AG04449 (cell line): Measurements from ENCODE around the gene ARHGEF4.

Experiments
- CTCF ChIA-PET: fragments of 350-600 bp; formaldehyde crosslinking; extraction: SDS; loops from one replicate; lab custom pipeline; 2021; ENCODE audit warnings: antibody characterized with exemption; lab: Yijun Ruan, JAX
- POLR2A ChIA-PET: fragments of 400-600, 350-600 bp; formaldehyde crosslinking; extraction: SDS; loops from one replicate; lab custom pipeline; 2020; ENCODE audit warnings: antibody characterized with exemption, inconsistent platforms; lab: Yijun Ruan, JAX
- DNase-seq: peaks from one replicate; pipeline ENCODE4 v3.0.0-alpha.2; 2010; ENCODE audit warnings: low read depth, low spot score
- H3K4me3 ChIP-seq: 2 replicates; pipeline ENCODE4 v1.5.1; 2011; ENCODE audit warnings: low read depth, mild to moderate bottlenecking, control low read depth, low read length
- TF ChIP-seq, protein P1 (sequence below): IDR thresholded peaks from one replicate; pipeline ENCODE4 v1.5.1; 2011; ENCODE audit warnings: mild to moderate bottlenecking, moderate library complexity, low read length, control low read depth, inconsistent platforms; ENCODE audit not compliant: insufficient read depth; ENCODE audit errors: missing control alignments

ARHGEF4 gene

GRCh38 chr2:130814931-130815680, 21.6 kb upstream of the ARHGEF4 start:
- ChIA-PET POLR2A (no interaction called here), CTCF (interaction anchor here (0.9 to 1.1 kb wide), 2 partner anchors 58 to 106 kb away, joined by 3 read pairs; no protein-coding TSS in a partner anchor)
- H3K4me3 ChIP-seq = no peak overlapping the region
- no peak for DNase-seq
- TF ChIP-seq, protein P1, sequence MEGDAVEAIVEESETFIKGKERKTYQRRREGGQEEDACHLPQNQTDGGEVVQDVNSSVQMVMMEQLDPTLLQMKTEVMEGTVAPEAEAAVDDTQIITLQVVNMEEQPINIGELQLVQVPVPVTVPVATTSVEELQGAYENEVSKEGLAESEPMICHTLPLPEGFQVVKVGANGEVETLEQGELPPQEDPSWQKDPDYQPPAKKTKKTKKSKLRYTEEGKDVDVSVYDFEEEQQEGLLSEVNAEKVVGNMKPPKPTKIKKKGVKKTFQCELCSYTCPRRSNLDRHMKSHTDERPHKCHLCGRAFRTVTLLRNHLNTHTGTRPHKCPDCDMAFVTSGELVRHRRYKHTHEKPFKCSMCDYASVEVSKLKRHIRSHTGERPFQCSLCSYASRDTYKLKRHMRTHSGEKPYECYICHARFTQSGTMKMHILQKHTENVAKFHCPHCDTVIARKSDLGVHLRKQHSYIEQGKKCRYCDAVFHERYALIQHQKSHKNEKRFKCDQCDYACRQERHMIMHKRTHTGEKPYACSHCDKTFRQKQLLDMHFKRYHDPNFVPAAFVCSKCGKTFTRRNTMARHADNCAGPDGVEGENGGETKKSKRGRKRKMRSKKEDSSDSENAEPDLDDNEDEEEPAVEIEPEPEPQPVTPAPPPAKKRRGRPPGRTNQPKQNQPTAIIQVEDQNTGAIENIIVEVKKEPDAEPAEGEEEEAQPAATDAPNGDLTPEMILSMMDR = no peak

DNA sequence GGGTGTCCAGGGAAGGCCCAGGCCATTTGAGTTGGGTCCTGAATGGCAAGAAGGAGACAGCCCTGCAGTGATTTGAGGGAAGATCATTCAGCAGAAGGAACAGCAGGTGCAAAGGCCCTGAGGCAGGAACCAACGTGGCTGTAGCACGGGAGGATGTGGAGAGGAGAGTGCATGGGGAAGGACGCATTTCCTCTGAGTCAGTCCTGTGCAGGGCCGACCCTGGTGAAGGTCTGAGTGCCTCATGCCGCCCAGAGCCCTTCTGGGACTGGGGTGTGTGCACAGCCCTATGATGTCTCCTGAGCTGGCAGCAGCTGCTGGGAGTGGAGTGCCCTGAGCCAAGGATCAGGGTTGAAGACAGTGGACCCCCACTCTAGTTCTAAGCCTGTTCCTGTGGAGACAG, 17.9 kb upstream of the ARHGEF4 start:
- POLR2A ChIA-PET = no interaction called here
- DNase-seq = no peak
- TF ChIP-seq, protein P1 = no peak
- no peak overlapping the region for H3K4me3 ChIP-seq
- CTCF ChIA-PET = no interaction called here

DNA sequence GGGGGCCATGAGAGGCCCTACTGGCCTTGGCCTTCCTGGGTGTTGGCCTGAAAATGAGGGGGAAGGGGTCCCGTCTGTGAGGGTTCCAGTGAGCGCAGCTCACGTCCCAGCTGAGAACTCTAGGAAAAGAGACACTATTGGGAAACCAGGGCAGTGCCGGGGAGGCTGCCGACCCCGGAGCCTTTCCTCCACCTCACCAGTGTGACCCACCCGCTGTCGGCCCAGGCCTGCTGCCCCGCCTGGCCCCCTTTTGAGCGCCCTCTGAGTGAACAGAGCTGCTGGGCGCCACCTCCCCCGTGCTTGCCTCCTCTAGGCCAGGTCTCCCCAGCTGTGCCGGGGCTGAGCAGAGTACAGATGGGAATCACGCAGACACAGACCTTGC, 17.5 kb upstream of the ARHGEF4 start:
- DNase-seq = no peak
- POLR2A ChIA-PET = no interaction called here
- TF ChIP-seq, protein P1 = no peak
- H3K4me3 ChIP-seq = no peak overlapping the region
- CTCF ChIA-PET = interaction anchor here (1.0 kb wide), 1 partner anchor 55 kb away, joined by 3 read pairs; no protein-coding TSS in a partner anchor

DNA sequence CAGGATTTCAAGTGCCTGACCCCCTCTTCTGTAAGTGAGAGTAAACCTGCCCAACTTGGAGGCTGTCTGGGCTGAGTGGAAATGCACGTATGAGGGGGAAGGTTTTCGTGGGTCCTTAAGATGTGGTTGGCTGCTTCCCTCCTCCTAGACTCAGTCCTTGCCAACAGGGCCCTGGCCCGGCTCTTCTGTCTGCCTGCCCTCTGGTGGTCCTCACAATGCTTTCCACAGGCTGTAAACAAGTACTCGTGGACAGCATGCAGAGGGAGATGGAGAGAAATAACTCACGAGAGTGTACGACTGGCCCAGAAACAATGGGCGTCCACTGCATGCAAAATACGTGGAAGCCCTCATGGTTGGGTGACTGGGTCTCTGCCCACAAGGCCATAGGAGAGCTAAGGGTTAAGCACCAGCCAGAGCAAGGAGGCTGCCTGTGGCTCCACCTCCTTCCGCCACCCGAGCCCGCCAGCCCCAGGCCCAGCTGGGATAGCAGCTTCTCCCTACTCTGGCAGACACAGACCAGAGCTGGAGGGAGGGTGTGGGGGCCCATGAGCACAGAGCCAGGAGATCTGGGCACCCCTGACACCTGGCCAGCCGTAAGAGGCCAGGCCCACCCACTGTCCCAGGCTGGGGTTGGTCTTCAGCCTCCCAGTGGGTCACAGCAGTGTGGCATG, 17.0 kb upstream of the ARHGEF4 start:
- no peak for DNase-seq
- POLR2A ChIA-PET = no interaction called here
- TF ChIP-seq, protein P1 = no peak
- CTCF ChIA-PET = interaction anchor here (1.0 kb wide), 1 partner anchor 54 kb away, joined by 3 read pairs; no protein-coding TSS in a partner anchor
- H3K4me3 ChIP-seq = no peak overlapping the region

DNA sequence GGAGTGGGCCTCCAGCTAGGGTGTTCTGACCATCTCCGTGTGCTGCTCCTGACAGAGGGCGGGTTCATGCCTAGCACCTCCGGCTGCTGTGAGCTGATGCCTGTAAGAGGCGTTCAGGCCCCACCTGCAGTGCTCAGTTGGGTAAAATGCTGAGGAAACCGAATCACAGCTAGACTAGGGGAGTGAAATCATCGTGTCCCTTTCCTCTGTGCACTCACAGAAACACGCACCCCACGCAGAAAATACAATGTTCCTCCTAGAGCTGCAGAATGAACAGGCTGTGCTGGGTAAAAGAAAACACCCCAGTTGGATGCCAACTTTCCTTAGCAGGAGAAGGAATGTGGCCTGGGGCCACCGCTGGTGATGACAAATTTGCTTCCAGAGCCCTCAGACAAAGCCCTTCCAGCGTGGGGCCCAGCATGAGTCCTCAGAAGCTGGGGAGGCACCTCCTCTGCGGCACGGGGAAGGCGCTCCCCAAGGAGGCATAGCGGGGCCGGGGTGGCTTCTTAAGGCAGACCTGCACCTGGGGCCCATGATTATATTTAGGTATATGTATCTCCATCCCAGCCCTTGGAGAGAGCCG, 16.3 kb upstream of the ARHGEF4 start:
- H3K4me3 ChIP-seq = no peak overlapping the region
- no peak for DNase-seq
- TF ChIP-seq, protein P1 = no peak
- ChIA-PET POLR2A (interaction anchor here (0.7 kb wide), 1 partner anchor 517 kb away, joined by 3 read pairs; no protein-coding TSS in a partner anchor), CTCF (interaction anchor here (1.0 to 1.9 kb wide), 2 partner anchors 23 to 54 kb away, joined by 3 to 9 read pairs; no protein-coding TSS in a partner anchor)

DNA sequence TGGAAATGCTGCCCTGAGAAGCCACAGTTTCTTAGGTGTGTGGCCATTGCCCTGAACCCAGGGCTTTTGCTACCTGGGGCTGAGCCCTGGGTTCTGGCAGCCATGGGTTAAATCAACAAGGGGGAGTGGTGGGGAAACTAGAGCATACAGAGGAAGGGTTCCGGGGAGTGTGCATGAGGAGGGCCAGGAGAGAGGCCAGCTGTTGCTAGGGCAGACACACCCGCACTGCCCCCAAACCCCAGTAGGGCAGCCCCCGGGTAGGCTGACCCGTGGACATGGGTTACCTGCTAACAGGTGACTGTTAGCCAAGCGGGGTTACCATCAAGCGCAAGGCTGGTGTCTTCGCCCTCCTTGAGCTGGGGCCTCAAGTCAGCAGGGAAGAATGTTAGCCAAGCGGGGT, 14.8 kb upstream of the ARHGEF4 start:
- no peak overlapping the region for H3K4me3 ChIP-seq
- CTCF ChIA-PET = interaction anchor here (1.9 kb wide), 1 partner anchor 25 kb away, joined by 9 read pairs; no protein-coding TSS in a partner anchor
- TF ChIP-seq, protein P1 = no peak
- no peak for DNase-seq
- POLR2A ChIA-PET = no interaction called here
